HL-60 (cell line): ENCODE measurements around the gene EMX2.

Source experiments
- DNase-seq, 2 experiments: peaks; one replicate each; pipeline ENCODE4 v3.0.0-alpha.2; 2010 to 2020; ENCODE audit warnings: low read depth in 1 of 2, low spot score in 1 of 2
- H3K27ac ChIP-seq: fragments of 250-450 bp; sonication (Bioruptor Pico); replicated peaks from 2 replicates; pipeline ENCODE4 v1.5.1; 2020; ENCODE audit warnings: mild to moderate bottlenecking, moderate library complexity
- H3K27me3 ChIP-seq: fragments of 250-450 bp; sonication (Bioruptor Pico); 2 replicates; pipeline ENCODE4 v1.5.1; 2021; ENCODE audit warnings: mild to moderate bottlenecking, moderate library complexity; ENCODE audit not compliant: insufficient read depth, poor library complexity, severe bottlenecking
- H3K4me3 ChIP-seq: replicated peaks from 2 replicates; pipeline ENCODE4 v1.5.1; 2011; ENCODE audit warnings: mild to moderate bottlenecking, control low read depth, low read length; ENCODE audit not compliant: insufficient read depth
- CTCF ChIP-seq: IDR thresholded peaks from one replicate; pipeline ENCODE4 v1.5.1; 2011; ENCODE audit warnings: low read length, control low read depth, inconsistent platforms; ENCODE audit not compliant: insufficient read depth
- GABPA ChIP-seq: IDR thresholded peaks from 2 replicates; pipeline ENCODE4 v1.6.1; 2012; ENCODE audit warnings: low read depth
- POLR2AphosphoS5 ChIP-seq: IDR thresholded peaks from 2 replicates; pipeline ENCODE4 v1.6.1; 2012; ENCODE audit warnings: low read depth
- REST ChIP-seq: IDR thresholded peaks from 2 replicates; pipeline ENCODE4 v1.6.1; 2012; ENCODE audit warnings: low read depth; ENCODE audit not compliant: insufficient replicate concordance
- SPI1 ChIP-seq: IDR thresholded peaks from 2 replicates; pipeline ENCODE4 v1.6.1; 2012; ENCODE audit warnings: low read depth, mild to moderate bottlenecking, borderline replicate concordance

EMX2 gene

GRCh38 chr10:117519879-117520278 lies 22.7 kb upstream of the EMX2 start:
- Histone ChIP-seq H3K4me3 (no peak overlapping the region), H3K27ac (no peak overlapping the region), H3K27me3 (peaks cover 17% of the 10 kb centered on the region)
- TF ChIP-seq POLR2AphosphoS5 = no peak
- no peak for TF ChIP-seq REST
- no peak for TF ChIP-seq SPI1
- DNase-seq = no peak

- Histone ChIP-seq H3K27me3 (peaks cover 57% of the 10 kb centered on the region), H3K4me3 (no peak overlapping the region), H3K27ac (no peak overlapping the region)
- no peak for DNase-seq
- TF ChIP-seq POLR2AphosphoS5 (no peak), SPI1 (no peak), REST (no peak), GABPA (no peak), CTCF (no peak)
These were observed 11.8 kb upstream of the EMX2 start for GRCh38 chr10:117530791-117531190.

GRCh38 chr10:117531371-117532002 lies 11.1 kb upstream of the EMX2 start:
- Histone ChIP-seq H3K27ac (no peak overlapping the region), H3K4me3 (no peak overlapping the region), H3K27me3 (peaks cover 64% of the 10 kb centered on the region)
- no peak for DNase-seq
- TF ChIP-seq REST (no peak), GABPA (no peak), SPI1 (no peak), CTCF (no peak), POLR2AphosphoS5 (no peak)

- H3K27me3 ChIP-seq = peaks cover 69% of the 10 kb centered on the region
- no peak for DNase-seq
- H3K27ac ChIP-seq = no peak overlapping the region
- H3K4me3 ChIP-seq = no peak overlapping the region
- TF ChIP-seq POLR2AphosphoS5 = no peak
- no peak for TF ChIP-seq SPI1
- TF ChIP-seq REST = no peak
- no peak for TF ChIP-seq GABPA
- TF ChIP-seq CTCF = no peak
These were observed 10.6 kb upstream of the EMX2 start for GRCh38 chr10:117532003-117532385.
